Testis (tissue), 3 donors: ENCODE data around the gene NAP1L4. TPM values are rescaled to one million over a fixed set of nuclear protein-coding genes. Genes with fewer than 3 reads are reported as not detected.

Source experiments
- DNase-seq: peaks from one replicate; pipeline ENCODE4 v3.0.0-alpha.2; 2019
- H3K27ac ChIP-seq, 2 donors: fragments of 200-600 bp; sonication (generic); one replicate each; pipeline ENCODE4 v1.5.1; 2019
- H3K27me3 ChIP-seq: fragments of 200-600 bp; sonication (generic); one replicate; pipeline ENCODE4 v1.5.1; 2019
- H3K36me3 ChIP-seq: fragments of 200-600 bp; sonication (generic); one replicate; pipeline ENCODE4 v1.5.1; 2017; ENCODE audit warnings: low read depth; ENCODE audit errors: missing control alignments
- H3K4me1 ChIP-seq: fragments of 200-600 bp; sonication (generic); one replicate; pipeline ENCODE4 v1.5.1; 2019
- H3K4me3 ChIP-seq, 2 donors: fragments of 200-600 bp; sonication (generic); one replicate each; pipeline ENCODE4 v1.5.1; 2017 to 2019
- H3K9me3 ChIP-seq: fragments of 200-600 bp; sonication (generic); one replicate; pipeline ENCODE4 v1.5.1; 2017
- POLR2A ChIP-seq: fragments of 450-650 bp; IDR thresholded peaks from one replicate; pipeline ENCODE4 v1.6.1; 2017; ENCODE audit warnings: antibody characterized with exemption, mild to moderate bottlenecking, moderate library complexity
- WGBS, 2 donors: methylation state at CpG; one replicate each; pipeline ENCODE4 v1.1.5; 2018; 5-methylcytosine and 5-hydroxymethylcytosine counted together
- intact Hi-C: fragments of 100-400 bp; cut with DNase I; formaldehyde crosslinking; loops from one replicate; pipeline ENCODE4 v1.15.1; 2023; ENCODE audit warnings: low total_unique reads
- polyA plus RNA-seq: library from polyadenylated mRNA; stranded (reverse); fragments of 350-450 nt; fragmentation: Illumina TruSeq; extraction: RNeasy Lipid Tissue Mini Kit (QIAGEN cat#74804); gene quantifications from one replicate; pipeline ENCODE4 v1.2.3, GENCODE V29; 2014; ENCODE audit warnings: low read depth, low replicate concordance; ENCODE audit not compliant: insufficient read depth
- total RNA-seq, 2 donors: library from RNA; depleted of rRNA; stranded (reverse); fragments of >200 nt; gene quantifications; one replicate each; pipeline ENCODE4 v1.2.3, GENCODE V29; 2016
- TF ChIP-seq, protein P1 (sequence below), 3 experiments: fragments of 450-650 bp in 2 of 3; fragments of 200-600 bp in 1 of 3; sonication (generic) in 1 of 3; IDR thresholded peaks; one replicate each; pipeline ENCODE4 v1.5.1; 2016 to 2019; ENCODE audit warnings: antibody characterized with exemption in 3 of 3, mild to moderate bottlenecking in 2 of 3, moderate library complexity in 1 of 3

NAP1L4 gene
- total and polyA plus RNA-seq, 3 donors from 2014 or later = 165 to 208 (median 206) TPM

- Histone ChIP-seq H3K4me1 (peaks cover 12% of the 10 kb centered on the region), H3K36me3 (no peaks in the 10 kb centered on the region), H3K27me3 (no peaks in the 10 kb centered on the region), H3K9me3 (no peaks in the 10 kb centered on the region), H3K27ac (no peak overlapping the region), H3K4me3 (no peak overlapping the region)
- TF ChIP-seq POLR2A = no peak
- TF ChIP-seq, protein P1, sequence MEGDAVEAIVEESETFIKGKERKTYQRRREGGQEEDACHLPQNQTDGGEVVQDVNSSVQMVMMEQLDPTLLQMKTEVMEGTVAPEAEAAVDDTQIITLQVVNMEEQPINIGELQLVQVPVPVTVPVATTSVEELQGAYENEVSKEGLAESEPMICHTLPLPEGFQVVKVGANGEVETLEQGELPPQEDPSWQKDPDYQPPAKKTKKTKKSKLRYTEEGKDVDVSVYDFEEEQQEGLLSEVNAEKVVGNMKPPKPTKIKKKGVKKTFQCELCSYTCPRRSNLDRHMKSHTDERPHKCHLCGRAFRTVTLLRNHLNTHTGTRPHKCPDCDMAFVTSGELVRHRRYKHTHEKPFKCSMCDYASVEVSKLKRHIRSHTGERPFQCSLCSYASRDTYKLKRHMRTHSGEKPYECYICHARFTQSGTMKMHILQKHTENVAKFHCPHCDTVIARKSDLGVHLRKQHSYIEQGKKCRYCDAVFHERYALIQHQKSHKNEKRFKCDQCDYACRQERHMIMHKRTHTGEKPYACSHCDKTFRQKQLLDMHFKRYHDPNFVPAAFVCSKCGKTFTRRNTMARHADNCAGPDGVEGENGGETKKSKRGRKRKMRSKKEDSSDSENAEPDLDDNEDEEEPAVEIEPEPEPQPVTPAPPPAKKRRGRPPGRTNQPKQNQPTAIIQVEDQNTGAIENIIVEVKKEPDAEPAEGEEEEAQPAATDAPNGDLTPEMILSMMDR (IDR thresholded peaks at IDR 0.05) = no peak
- 92 to 95% methylated on average over 11 of the region's 11 CpGs for WGBS, 2 donors
- DNase-seq = no peak
- intact Hi-C loops = no loop called here
These were observed 65.5 kb downstream of the NAP1L4 start for GRCh38 chr11:2926611-2927051.

DNA sequence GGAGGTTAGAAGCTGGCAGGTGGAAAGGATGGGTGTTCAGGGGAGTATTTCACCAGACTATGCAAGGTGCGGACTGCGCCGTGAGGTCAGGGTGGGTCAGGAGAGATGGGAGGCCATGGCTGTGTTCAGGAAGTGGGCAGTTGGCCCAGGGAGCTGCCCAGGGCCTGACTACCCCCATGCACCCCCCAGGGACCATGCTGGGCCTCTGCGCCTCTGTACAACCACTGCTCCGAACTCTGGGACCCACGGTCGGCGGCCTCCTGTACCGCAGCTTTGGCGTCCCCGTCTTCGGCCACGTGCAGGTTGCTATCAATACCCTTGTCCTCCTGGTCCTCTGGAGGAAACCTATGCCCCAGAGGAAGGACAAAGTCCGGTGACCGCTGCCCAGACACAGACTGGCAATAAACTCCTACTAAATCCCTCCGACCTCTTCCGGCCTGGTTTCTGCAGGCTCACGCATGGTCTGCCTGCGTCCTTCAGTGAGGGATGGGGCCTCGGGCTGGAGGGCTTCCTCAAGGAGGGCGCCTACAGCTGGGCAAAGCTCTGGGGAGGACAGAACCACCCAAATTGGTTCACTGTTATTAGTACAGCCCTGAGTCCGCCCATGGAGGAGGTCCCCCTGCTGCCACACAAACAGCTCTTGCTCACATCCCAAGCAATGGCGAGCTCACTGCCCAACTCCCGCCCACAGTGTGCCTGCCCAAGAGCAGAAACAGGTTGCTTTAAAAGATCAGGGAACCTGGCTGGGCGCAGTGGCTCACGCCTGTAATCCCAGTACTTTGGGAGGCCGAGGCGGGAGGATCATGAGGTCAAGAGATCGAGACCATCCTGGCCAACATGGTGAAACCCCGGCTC, 67.1 kb downstream of the NAP1L4 start:
- Histone ChIP-seq H3K27me3 (no peaks in the 10 kb centered on the region), H3K36me3 (no peaks in the 10 kb centered on the region), H3K4me3 (no peak overlapping the region), H3K9me3 (no peaks in the 10 kb centered on the region), H3K27ac (no peak overlapping the region), H3K4me1 (peaks cover 6% of the 10 kb centered on the region)
- intact Hi-C loops = no loop called here
- TF ChIP-seq POLR2A = no peak
- TF ChIP-seq, protein P1 (IDR thresholded peaks at IDR 0.05) = no peak
- 93 to 95% methylated on average over 29 to 30 of the region's 30 CpGs for WGBS, 2 donors
- no peak for DNase-seq

DNA sequence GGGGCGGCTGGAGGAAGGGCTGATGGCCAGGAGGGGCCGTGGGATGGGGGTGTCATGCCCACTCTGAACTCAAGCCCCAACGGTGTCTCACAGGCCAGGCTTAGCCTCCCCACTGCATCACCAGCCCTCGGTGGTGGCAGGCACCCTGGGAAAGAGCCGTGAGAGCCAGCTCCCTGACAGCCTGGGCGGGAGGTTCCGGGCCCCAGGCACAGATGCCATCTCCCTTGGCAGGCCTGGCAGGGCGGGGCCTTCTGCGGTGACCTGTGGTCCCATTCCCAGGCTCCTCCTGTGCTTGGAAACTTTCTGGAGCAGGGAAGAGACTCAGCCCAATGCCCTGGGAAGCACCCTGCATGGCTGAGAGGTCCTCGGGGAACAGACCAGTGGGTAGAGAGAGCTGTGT, 67.7 kb downstream of the NAP1L4 start:
- Histone ChIP-seq H3K27me3 (no peaks in the 10 kb centered on the region), H3K27ac (no peak overlapping the region), H3K4me1 (peaks cover 5% of the 10 kb centered on the region), H3K4me3 (no peak overlapping the region), H3K36me3 (no peaks in the 10 kb centered on the region), H3K9me3 (no peaks in the 10 kb centered on the region)
- 89 to 100% methylated on average over 5 to 10 of the region's 10 CpGs for WGBS, 2 donors
- intact Hi-C loops = no loop called here
- no peak for TF ChIP-seq POLR2A
- TF ChIP-seq, protein P1 (IDR thresholded peaks at IDR 0.05) = no peak
- DNase-seq = no peak

- Histone ChIP-seq H3K36me3 (no peaks in the 10 kb centered on the region), H3K4me3 (no peak overlapping the region), H3K9me3 (no peaks in the 10 kb centered on the region), H3K27ac (no peak overlapping the region), H3K27me3 (no peaks in the 10 kb centered on the region), H3K4me1 (peaks cover 5% of the 10 kb centered on the region)
- TF ChIP-seq, protein P1 (IDR thresholded peaks at IDR 0.05) = no peak
- 86 to 92% methylated on average over 7 to 21 of the region's 22 CpGs for WGBS, 2 donors
- intact Hi-C loops = no loop called here
- DNase-seq = no peak
These were observed 68.4 kb downstream of the NAP1L4 start for GRCh38 chr11:2923446-2924375.
